GM19099 (cell line): ENCODE results near the gene SLC25A44.

ENCODE experiments used
- POLR2A ChIP-seq: IDR thresholded peaks from 3 replicates; pipeline ENCODE4 v1.6.1; 2011; ENCODE audit warnings: low read depth; ENCODE audit not compliant: insufficient read length; ENCODE audit errors: extremely low read depth

SLC25A44 gene, protein sequence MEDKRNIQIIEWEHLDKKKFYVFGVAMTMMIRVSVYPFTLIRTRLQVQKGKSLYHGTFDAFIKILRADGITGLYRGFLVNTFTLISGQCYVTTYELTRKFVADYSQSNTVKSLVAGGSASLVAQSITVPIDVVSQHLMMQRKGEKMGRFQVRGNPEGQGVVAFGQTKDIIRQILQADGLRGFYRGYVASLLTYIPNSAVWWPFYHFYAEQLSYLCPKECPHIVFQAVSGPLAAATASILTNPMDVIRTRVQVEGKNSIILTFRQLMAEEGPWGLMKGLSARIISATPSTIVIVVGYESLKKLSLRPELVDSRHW

DNA sequence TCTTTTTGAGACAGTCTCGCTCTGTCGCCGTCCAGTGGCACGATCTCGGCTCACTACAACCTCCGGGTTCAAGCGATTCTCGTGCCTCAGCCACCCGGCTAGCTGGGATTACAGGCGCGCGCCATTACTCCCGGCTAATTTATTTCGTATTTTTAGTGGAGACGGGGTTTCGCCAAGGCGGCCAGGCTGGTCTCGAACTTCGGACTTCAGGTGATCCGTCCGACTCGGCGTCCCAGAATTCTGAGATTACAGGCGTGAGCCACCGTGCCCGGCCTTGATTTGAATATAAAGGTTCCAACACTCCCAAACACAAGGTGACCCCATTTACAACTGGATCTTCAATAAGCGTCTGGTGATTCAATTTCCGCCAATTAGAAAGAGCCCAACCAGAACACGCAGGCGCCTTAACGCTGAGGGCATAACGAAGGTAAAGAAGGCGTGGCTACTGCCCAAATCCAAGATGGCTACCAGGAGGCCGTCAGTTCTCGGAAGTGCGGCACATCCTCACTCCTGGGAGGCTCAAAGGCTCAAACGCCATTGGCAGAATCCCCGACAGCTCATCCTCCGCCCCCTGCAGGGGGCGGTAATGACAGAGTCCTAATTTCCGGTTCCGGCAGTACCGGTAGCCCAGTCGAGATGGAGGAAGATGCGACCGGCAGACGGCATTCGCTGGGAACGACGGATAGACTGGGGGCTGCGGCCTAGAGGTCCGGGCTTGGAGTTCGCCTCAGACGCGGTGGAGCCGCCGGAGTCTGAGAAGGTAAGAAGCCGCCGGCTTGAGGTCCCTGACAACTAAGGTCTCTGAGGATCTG is at the start of gene SLC25A44:
SLC25A44 (plus strand) TSS at position 617 of the 812 bp plus-strand sequence. CDS start 5,744 bp downstream, outside the sequence.
- peak; percentile 84 for TF ChIP-seq POLR2A

DNA sequence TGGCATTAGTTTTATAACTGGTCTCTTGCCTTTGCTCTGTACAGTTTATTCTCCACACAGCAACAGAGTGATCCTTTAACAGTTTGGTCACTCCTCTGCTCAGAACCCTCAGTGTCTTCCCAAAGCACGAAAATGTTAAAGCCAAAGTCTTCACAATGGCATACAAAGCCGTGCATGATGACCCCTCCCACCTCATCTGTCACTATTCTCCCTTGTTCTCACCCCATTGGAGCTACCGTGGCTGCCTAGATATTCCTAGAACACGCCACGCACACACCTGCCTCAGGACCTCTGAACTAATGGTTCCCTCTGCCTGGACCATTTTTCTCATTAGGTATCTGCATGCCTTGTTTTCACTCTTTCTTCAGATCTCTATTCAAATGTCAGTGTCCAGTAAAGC is 49.2 kb upstream of the SLC25A44 start:
- no peak for TF ChIP-seq POLR2A

DNA sequence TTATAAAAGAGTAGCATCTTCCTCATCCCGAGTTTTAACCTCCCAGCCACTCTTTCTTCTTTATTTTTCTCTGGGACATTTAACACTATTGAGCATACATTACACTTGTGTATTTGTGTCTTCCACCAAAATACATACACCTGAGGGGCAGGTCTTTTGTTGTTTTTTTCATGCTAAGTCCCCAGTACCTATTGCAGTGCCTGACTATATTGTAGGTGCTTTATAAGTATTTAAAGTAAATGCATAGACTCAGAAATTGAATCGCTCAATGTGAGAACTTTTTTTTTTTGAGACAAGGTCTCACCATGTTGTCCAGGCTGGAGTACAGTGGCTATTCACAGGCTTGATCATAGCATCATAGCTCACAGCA is 48.3 kb upstream of the SLC25A44 start:
- TF ChIP-seq POLR2A, result no peak

DNA sequence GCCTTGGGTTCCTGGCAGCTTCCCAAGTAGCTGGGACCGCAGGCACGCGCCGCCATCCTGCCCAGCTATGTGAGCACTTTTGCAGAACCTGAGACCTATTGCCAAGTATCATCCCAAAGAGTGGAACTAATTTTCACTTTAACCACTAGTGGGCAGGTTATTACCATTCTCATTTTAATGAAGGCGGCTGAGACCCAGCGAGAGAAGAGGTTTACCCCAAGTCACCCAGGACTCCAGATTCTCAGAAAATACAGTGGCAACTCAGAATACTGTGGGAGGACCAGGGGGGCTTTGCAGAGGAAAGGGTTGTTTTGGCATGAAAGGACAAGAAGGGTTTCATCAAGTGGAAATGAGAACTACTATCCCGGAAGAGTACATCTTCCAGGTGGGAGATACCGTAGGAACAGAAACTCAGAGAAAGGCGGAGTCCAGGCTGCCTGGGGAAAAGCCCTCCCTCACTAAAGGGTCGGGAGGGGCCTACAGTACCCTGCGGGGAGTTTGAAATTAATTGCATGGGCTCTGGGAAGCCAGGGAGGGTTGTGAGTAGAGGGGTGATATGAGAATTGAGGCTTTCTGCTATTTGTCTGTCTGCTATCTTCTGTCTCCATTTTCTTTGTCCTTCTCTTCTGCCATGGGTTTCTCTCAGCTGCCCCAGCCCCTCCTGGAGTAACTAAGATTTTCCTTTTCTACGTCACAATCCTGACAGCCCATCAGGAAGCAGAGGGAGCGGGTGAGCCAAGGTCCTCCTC is 47.7 kb upstream of the SLC25A44 start:
- no peak for TF ChIP-seq POLR2A

DNA sequence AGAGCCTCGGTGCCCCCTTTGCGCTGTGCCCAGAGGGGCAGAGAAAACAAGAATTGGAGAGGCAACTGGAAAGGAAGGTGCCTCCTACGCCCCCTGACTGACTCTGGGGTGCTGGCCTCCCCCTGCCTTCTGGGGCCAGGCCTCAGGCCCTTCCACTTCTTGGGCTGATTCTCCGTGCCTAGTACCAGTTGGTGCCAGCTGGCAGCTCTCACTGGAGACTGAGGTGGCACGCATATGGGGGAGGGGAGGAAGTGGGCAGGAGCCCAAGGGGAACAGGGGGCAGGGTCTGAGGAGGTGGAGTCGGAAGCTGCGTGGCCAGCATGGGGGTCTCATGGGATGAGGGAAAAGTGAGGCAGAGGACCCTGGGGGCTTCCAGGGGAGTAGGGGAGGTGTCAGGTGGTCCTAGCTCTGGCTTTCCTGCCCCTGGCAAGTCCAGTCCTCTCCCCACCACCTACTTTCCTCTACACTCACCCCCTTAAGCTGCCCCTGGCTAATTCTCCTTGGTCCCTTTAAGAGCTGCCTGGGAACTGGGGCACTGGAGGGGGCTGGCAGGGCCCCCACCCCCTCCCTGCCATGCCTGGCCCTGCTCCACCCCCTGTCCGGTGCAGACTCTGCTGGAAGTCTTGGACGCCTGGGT is 47.0 kb upstream of the SLC25A44 start:
- TF ChIP-seq POLR2A, result peak; percentile 13

DNA sequence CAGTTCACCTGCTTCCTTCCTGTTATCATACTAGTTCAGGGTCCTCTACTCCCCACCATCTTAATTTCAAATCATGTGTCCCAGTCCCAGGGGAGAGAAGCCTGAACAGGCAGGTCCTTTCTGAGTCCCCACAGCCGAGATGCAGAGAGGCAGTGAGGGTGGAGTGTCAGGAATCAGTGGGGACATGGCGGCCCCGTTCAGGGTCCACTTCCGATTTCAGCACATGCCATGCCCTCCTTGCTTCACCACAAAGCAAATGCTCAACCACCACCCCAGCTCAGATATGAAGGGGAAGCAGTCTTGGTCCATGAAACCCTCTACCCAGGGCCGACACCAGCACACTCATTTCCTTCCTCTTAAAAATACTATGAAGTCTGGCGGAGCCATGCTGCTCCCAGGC is 45.7 kb upstream of the SLC25A44 start:
- no peak for TF ChIP-seq POLR2A

DNA sequence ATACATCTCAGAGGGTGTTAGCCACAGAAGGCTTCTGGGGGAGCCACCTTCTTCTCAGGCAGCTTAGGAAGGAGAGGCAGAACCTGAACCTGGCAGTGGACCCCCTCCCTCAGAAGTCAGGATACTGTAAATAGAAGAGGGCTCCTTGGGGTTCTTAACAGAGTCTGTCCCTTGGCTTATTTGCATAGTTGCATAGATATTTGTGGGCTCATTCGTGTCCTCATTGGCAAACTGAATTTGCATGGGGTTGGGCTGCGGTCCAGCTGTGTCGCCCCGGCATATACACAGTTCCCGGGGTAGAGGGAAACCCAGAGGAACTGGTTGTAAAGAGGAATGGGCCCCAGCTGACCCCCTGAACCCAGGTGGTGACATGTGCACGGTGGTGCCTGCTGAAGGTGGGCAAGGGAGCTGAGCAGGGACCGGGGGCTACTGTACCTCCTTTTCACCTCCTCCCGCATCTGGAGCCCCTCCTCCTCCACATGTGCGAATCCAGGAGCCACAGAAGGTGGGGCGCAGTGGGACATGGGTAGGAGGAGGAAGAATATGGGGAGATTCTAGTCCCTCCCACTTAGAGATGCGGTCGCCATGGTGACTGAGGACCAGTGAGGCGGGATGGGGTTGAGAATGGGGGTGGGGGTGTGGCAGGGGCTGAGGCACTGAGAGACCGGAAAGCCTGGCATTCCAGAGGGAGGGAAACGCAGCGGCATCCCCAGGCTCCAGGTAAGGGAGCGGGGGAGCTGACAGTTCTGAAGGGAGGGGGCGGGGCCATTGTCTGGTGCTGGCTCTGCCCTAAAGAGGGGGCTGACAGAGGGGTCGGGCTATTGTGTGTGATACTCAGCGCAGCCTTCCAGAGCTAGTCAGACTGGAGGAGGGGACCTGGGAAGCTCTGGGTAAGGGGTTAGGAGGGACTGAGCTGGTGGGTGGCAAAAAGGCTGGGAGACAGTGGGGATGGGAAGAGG is 44.3 kb upstream of the SLC25A44 start:
- peak; percentile 78 for TF ChIP-seq POLR2A

DNA sequence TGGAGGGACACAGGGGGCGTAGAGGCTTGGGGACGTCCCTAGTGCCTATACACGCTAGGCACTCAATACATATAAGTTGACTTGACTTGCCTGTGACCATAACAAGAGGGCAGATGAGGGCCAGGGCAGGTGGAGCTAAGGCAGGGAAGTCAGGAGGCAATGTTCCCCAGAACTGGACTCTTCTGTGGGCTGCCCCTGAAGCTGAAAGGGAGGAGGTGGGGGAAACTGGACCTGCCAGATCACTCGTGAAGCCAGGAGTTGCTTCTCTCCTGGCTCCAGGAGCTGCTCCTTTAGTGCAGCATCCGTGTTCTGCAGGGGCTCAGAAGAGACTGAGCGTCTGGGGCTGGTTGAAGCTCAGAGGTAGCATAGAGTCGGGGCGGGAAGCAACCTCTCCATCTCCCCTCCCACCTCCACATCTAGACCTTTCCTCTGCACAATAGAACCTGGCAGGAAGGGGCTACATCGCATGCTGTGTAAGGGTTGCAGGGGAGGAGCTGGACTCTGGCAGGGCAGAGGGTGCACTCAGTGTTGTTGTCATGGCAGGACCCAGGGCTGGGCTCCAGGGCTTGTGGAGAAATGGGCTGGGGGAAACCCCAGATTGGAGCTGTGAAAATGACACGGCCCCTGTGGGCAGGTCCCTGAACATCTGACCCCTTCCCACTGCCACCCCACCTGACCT is 43.4 kb upstream of the SLC25A44 start:
- TF ChIP-seq POLR2A, result no peak

DNA sequence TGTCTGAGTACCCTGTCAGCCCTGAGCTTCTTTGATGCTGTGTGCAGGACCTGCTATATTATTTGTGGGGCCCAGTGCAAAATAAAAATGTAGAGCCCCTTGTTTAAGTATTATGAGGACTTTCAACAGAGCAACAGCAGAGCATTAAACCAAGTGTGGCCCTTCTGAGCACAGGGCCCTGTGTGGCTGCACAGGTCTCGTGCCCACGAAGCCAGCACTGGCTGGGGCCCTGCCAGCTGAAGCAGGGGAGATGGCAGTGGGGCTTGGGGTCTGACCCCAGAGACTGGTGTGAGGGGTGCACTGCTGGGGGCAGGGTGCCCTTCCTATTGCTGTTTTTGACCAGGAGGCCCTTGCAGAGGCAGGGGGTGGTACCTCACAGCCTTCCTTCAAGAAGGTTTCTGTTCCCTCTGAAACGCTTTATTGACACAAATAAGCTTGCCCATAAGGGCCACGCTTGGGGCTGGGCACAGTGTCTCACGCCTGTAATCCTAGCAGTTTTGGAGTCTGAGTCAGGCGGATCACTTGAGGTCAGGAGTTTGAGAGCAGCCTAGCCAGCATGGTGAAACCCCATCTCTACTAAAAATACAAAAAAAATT is 42.7 kb upstream of the SLC25A44 start:
- no peak for TF ChIP-seq POLR2A

DNA sequence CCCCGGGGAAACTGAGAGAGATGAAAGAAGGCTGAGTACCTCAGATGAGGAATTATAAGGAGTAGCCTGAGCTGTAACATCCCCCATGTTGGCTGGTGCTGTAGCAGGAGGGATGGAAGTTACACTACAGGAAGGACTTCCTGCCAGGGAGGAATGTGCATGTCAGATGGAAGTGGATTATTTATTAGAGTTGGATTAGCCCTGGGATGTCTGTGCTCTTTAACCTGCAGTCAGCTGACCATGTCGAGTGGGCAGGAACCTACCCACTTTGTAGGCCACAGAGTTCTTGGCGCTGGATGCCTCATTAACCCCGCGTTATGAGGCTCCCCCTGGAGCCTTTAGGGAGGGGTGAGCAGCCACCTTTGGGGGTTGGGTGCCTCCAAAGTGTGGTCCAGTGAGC is 41.3 kb upstream of the SLC25A44 start:
- no peak for TF ChIP-seq POLR2A

DNA sequence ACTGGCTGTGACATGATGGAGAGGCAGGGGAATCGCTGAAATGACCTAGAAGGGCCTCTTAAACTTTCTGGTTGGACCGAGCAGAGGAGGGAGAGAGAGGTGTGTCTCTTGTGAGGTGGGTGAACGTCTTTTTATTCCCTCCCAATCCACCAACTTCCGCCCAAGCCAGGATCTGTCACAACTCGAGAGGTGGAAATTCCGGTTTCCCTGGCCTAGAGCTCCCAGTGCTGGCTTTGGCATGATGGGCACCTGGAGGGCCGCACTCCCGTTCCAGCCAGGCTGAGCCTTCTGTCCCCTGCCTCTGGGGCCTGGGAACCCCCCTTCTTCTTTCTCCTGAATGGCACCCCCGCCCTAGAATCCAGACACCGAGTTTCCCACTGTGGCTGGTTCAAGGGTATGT is 40.5 kb upstream of the SLC25A44 start, which contains the start of gene SEMA4A:
SEMA4A (plus strand) TSS at position 224 of the 400 bp plus-strand sequence. CDS start 994 bp downstream, outside the sequence.
- TF ChIP-seq POLR2A, result no peak

DNA sequence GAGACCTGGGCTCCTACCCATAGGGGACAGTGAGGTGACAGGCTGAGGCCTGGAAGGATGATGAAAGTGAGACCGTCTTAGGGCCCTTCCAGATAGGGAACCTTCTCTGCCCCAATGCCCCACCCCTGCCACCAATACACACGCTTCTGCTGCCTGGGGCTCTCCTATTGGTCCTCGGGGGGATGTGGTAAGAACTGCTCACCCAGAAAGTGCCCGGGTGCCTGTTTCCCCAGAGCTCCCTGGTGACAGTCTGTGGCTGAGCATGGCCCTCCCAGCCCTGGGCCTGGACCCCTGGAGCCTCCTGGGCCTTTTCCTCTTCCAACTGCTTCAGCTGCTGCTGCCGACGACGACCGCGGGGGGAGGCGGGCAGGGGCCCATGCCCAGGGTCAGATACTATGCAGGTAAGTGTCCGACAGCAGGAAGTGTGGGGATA is 39.6 kb upstream of the SLC25A44 start:
- TF ChIP-seq POLR2A, result peak; percentile 77

DNA sequence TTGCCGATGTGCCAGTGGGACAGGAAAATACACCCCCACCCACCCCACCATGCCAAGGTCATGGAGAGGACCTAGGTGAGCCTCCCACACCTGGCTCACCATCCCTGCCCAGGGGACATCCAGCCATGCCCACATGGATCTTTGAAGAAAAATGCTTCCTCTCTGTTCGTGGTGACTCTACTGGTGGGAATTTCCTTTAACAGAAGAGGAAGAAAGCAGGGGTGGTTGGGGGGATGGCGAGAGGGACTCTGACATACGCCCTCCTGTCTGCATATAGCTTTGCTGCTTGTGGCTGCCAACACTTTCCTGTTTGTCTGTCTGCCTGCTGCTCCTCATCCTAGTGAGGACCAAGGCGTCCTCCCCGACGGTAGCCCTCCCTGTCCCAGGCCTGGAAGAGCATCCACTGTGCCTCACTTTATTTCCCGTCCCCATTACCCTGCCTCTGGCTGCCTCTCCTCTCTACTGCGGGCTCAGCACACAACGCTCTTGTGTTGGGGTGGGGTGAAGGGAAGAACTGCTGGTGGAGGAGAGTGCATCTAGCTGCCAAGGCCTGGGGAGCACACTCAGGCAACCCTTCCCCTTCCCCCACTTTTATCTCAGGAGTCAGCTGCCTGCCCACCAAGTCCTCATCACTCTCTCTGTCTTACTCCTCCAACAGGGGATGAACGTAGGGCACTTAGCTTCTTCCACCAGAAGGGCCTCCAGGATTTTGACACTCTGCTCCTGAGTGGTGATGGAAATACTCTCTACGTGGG is 38.0 kb upstream of the SLC25A44 start:
- TF ChIP-seq POLR2A, result no peak

DNA sequence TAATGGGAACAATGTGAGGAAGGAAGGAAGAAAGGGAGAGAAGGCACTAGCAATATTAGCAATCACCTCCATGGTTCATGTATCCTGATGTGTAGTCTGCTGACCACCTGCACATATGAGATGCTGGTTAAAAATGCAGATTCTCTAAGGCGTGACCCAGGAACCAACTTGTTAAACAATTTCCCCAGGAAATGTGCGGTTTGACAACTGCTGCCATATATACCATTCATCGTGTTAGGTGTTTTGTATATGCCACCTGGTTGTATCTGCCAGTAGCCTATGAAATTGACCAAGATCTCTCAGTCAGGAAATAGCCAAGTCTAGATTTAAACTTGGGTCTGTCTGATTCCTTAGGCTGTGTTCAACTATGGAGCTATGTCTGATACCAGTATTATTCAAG is 36.4 kb upstream of the SLC25A44 start:
- no peak for TF ChIP-seq POLR2A
